Keratinocyte (primary cell): Measurements from ENCODE around the gene TRIP4. TPM values are rescaled to one million over a fixed set of nuclear protein-coding genes. Genes with fewer than 3 reads are reported as not detected.
"Not testable (repeated sequence)": the region's sequence is repeated elsewhere in the genome, so short reads cannot be mapped to it uniquely, and the experiment has no call there.

ENCODE experiments used
- DNase-seq: peaks from one replicate; pipeline ENCODE4 v3.0.0-alpha.2; 2011; ENCODE audit warnings: low read depth, missing footprints, low spot score
- FAIRE-seq: peaks from 2 replicates; lab custom pipeline; 2011; peaks lifted over from hg19 to GRCh38; lab: Jason Lieb, UNC
- H2AFZ ChIP-seq: 2 replicates; pipeline ENCODE4 v1.6.0; 2012; ENCODE audit warnings: low read length, control low read depth, inconsistent platforms; ENCODE audit not compliant: control insufficient read depth
- H3K27ac ChIP-seq: 2 replicates; pipeline ENCODE4 v1.5.1; 2011; ENCODE audit warnings: low read length; ENCODE audit not compliant: control insufficient read depth, insufficient read depth
- H3K27me3 ChIP-seq: 3 replicates; pipeline ENCODE4 v1.6.0; 2011; ENCODE audit warnings: low read length; ENCODE audit not compliant: control insufficient read depth, insufficient read depth; ENCODE audit errors: extremely low read depth
- H3K36me3 ChIP-seq, 2 experiments: 2 replicates in 1 of 2; 3 replicates in 1 of 2; pipeline ENCODE4 v1.5.1; 2011; ENCODE audit warnings: low read length in 2 of 2, mild to moderate bottlenecking in 1 of 2; ENCODE audit not compliant: control insufficient read depth in 2 of 2, insufficient read depth in 2 of 2; ENCODE audit errors: extremely low read depth in 1 of 2
- H3K4me1 ChIP-seq: 3 replicates; pipeline ENCODE4 v1.5.1; 2011; ENCODE audit warnings: low read length; ENCODE audit not compliant: control insufficient read depth, insufficient read depth; ENCODE audit errors: extremely low read depth
- H3K4me2 ChIP-seq: 3 replicates; pipeline ENCODE4 v1.6.0; 2011; ENCODE audit warnings: low read depth, low read length; ENCODE audit not compliant: control insufficient read depth, insufficient read depth; ENCODE audit errors: extremely low read depth
- H3K4me3 ChIP-seq, 3 experiments: fragments of 200-600 bp in 1 of 3; sonication (generic) in 1 of 3; 2 replicates in 2 of 3; 3 replicates in 1 of 3; pipeline ENCODE4 v1.5.1; 2011 to 2016; ENCODE audit warnings: low read length in 3 of 3, mild to moderate bottlenecking in 3 of 3, control low read depth in 2 of 3, inconsistent platforms in 1 of 3, low read depth in 1 of 3, mixed read lengths in 1 of 3, mixed run types in 1 of 3, moderate library complexity in 1 of 3; ENCODE audit not compliant: control insufficient read depth in 2 of 3, insufficient read depth in 2 of 3; ENCODE audit errors: extremely low read depth in 1 of 3
- H3K79me2 ChIP-seq: 2 replicates; pipeline ENCODE4 v1.6.0; 2012; ENCODE audit warnings: low read length; ENCODE audit not compliant: control insufficient read depth, insufficient read depth
- H3K9ac ChIP-seq: 3 replicates; pipeline ENCODE4 v1.6.0; 2011; ENCODE audit warnings: low read length; ENCODE audit not compliant: control insufficient read depth, insufficient read depth; ENCODE audit errors: extremely low read depth
- H3K9me1 ChIP-seq: 3 replicates; pipeline ENCODE4 v1.6.0; 2011; ENCODE audit warnings: low read length; ENCODE audit not compliant: control insufficient read depth, insufficient read depth; ENCODE audit errors: extremely low read depth
- H3K9me3 ChIP-seq: 2 replicates; pipeline ENCODE4 v1.5.1; 2012; ENCODE audit warnings: low read depth, low read length; ENCODE audit not compliant: control insufficient read depth
- H4K20me1 ChIP-seq: 3 replicates; pipeline ENCODE4 v1.6.0; 2011; ENCODE audit warnings: low read length; ENCODE audit not compliant: control insufficient read depth, insufficient read depth; ENCODE audit errors: extremely low read depth
- CTCF ChIP-seq, 3 experiments: IDR thresholded peaks in 1 of 3; conservative IDR thresholded peaks in 1 of 3; optimal IDR thresholded peaks in 1 of 3; 2 replicates in 2 of 3; 3 replicates in 1 of 3; pipeline versions ENCODE3 to v1.5.1; 2011; ENCODE audit warnings: low read length in 3 of 3, mild to moderate bottlenecking in 3 of 3, moderate library complexity in 2 of 3, control low read depth in 1 of 3, inconsistent platforms in 1 of 3; ENCODE audit not compliant: insufficient read depth in 2 of 3; ENCODE audit errors: extremely low read depth in 1 of 3
- EZH2 ChIP-seq: IDR thresholded peaks from one replicate; pipeline ENCODE4 v1.6.1; 2012; ENCODE audit warnings: inconsistent platforms, mild to moderate bottlenecking, low read length, moderate library complexity
- dilution Hi-C: fragments of 300-500 bp; cut with MboI; formaldehyde crosslinking; loops from one replicate; pipeline ENCODE4 v1.7.0; 2020; ENCODE audit warnings: low sequenced_read_pairs; ENCODE audit not compliant: extremely low pct_ligation_motif_present
- polyA plus RNA-seq, 5 experiments: library from polyadenylated mRNA; depleted of rRNA in 3 of 5; stranded (reverse) in 3 of 5; stranded (forward) in 1 of 5; unstranded in 1 of 5; fragments of >200 nt; gene quantifications; 1 replicate in 1 of 5; 2 replicates in 3 of 5; 3 replicates in 1 of 5; pipeline versions ENCODE4 v1.2.1 to v1.2.3, GENCODE V29; 2011 to 2012; ENCODE audit warnings: missing spikeins in 2 of 5, low read depth in 1 of 5, low replicate concordance in 1 of 5

TRIP4 gene
- polyA plus RNA-seq, 1 donor (not counting 4 experiments of a cell fraction or from before 2014, with no cell fraction given): 31.5 TPM

GRCh38 chr15:64386291-64386690 lies 1.3 kb upstream of the TRIP4 start:
- no peaks in the 10 kb centered on the region for H3K36me3 ChIP-seq
- FAIRE-seq: no peak
- DNase-seq: no peak
- H3K9me3 ChIP-seq: no peaks in the 10 kb centered on the region
- peaks cover 11% of the 10 kb centered on the region for H3K4me1 ChIP-seq
- H3K9me1 ChIP-seq: no peaks in the 10 kb centered on the region
- peaks cover 28% of the 10 kb centered on the region for H3K79me2 ChIP-seq
- dilution Hi-C loops: no loop called here
- no peak overlapping the region for H2AFZ ChIP-seq
- no peak overlapping the region for H3K4me2 ChIP-seq
- H3K4me3 ChIP-seq: no peak overlapping the region
- no peak overlapping the region for H3K27ac ChIP-seq
- no peaks in the 10 kb centered on the region for H3K27me3 ChIP-seq
- H4K20me1 ChIP-seq: no peaks in the 10 kb centered on the region
- TF ChIP-seq EZH2 (no peak), CTCF (optimal IDR thresholded peaks at IDR 0.05 in 1 of 3, IDR thresholded peaks at IDR 0.05 in 1 of 3, conservative IDR thresholded peaks at IDR 0.05 in 1 of 3; ENCODE audit: extremely low read depth in 1 of 3, insufficient read depth in 2 of 3, low read length in 3 of 3) (no peak)
- no peak overlapping the region for H3K9ac ChIP-seq

- Histone ChIP-seq H3K4me2 (peak overlapping the region; percentile 68), H3K9ac (no peak overlapping the region), H3K4me3 (no peak overlapping the region), H4K20me1 (no peaks in the 10 kb centered on the region), H3K9me1 (no peaks in the 10 kb centered on the region), H2AFZ (no peak overlapping the region), H3K79me2 (peaks cover 35% of the 10 kb centered on the region), H3K27ac (no peak overlapping the region), H3K36me3 (no peaks in the 10 kb centered on the region), H3K27me3 (no peaks in the 10 kb centered on the region), H3K9me3 (no peaks in the 10 kb centered on the region), H3K4me1 (peaks cover 6% of the 10 kb centered on the region)
- no peak for FAIRE-seq
- dilution Hi-C loops: no loop called here
- no peak for DNase-seq
- no peak for TF ChIP-seq EZH2
These were observed 1.4 kb downstream of the TRIP4 start for GRCh38 chr15:64389036-64389435.

DNA sequence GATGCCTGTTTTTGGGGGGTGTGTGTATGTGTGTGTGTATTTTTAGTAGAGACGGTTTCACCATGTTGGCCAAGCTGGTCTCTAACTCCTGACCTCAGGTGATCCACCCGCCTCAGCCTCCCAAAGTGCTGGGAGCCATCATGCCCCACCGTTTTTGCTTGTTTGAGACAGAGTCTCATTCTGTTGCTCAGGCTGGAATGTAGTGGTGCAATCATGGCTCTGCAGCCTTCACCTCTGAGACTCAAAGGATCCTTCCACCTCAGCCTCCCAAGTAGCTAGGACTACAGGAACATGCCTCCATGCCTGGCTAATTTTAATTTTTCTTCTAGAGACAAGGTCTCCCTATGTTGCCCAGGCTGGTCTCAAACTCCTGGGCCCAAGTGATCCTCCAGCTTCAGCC lies 4.8 kb downstream of the TRIP4 start:
- DNase-seq, H3K9me3 ChIP-seq: not testable (repeated sequence)

More for the DNA sequence above, 4.8 kb downstream of the TRIP4 start:
- H3K79me2 ChIP-seq: peaks cover 35% of the 10 kb centered on the region
- H3K9ac ChIP-seq, H3K4me2 ChIP-seq, H3K4me3 ChIP-seq, H2AFZ ChIP-seq, H3K36me3 ChIP-seq, H3K27me3 ChIP-seq, H3K27ac ChIP-seq, H4K20me1 ChIP-seq, H3K9me1 ChIP-seq, H3K4me1 ChIP-seq, dilution Hi-C loops, FAIRE-seq: not testable (repeated sequence)
